IMR-90 (cell line): Measurements from ENCODE around the gene IGFBP1. TPM values are rescaled to one million over a fixed set of nuclear protein-coding genes. Genes with fewer than 3 reads are reported as not detected.

Source experiments
- ATAC-seq: fragments of 200-7000 bp; cut with Tn5 transposase; 2 replicates; pipeline ENCODE4 v1.9.1; 2020; ENCODE audit warnings: low read depth, mild to moderate bottlenecking, moderate library complexity
- BruUV-seq: library from RNA; stranded (reverse); fragments of 400-500 nt; replicated peaks from 2 replicates; lab custom pipeline; 2021; lab: Mats Ljungman, UMichigan
- CTCF ChIA-PET: fragments of 300-600 bp; formaldehyde crosslinking; extraction: SDS; loops from one replicate; lab custom pipeline; 2021; ENCODE audit warnings: antibody characterized with exemption; lab: Yijun Ruan, JAX
- POLR2A ChIA-PET: fragments of 300-600 bp; sonication (Branson Sonifier 250); formaldehyde crosslinking; loops from one replicate; lab custom pipeline; 2022; ENCODE audit warnings: antibody characterized with exemption; ENCODE audit not compliant: unreplicated experiment; lab: Charles Lee
- DNase-seq: peaks from one replicate; pipeline ENCODE4 v3.0.0; 2013
- H2AFZ ChIP-seq: replicated peaks from 2 replicates; pipeline ENCODE3; 2013; ENCODE audit warnings: low read length, mild to moderate bottlenecking; ENCODE audit not compliant: poor library complexity
- H2AK5ac ChIP-seq: 2 replicates; pipeline ENCODE4 v1.6.1; 2013; ENCODE audit warnings: low read depth, low read length, inconsistent platforms
- H2AK9ac ChIP-seq: replicated peaks from 2 replicates; pipeline ENCODE3; 2013; ENCODE audit warnings: mild to moderate bottlenecking, low read depth, low read length, moderate library complexity; ENCODE audit not compliant: poor library complexity
- H2BK120ac ChIP-seq: 2 replicates; pipeline ENCODE4 v1.6.1; 2013; ENCODE audit warnings: low read depth, low read length, inconsistent platforms
- H2BK15ac ChIP-seq: 3 replicates; pipeline ENCODE4 v1.6.1; 2013; ENCODE audit warnings: low read depth, low read length, inconsistent platforms
- H2BK20ac ChIP-seq: 2 replicates; pipeline ENCODE4 v1.6.1; 2013; ENCODE audit warnings: low read depth, mild to moderate bottlenecking, inconsistent platforms, low read length, moderate library complexity
- H2BK5ac ChIP-seq: 2 replicates; pipeline ENCODE4 v1.6.1; 2013; ENCODE audit warnings: mild to moderate bottlenecking, low read depth, low read length, inconsistent platforms; ENCODE audit not compliant: poor library complexity, severe bottlenecking
- H3K14ac ChIP-seq: replicated peaks from 2 replicates; pipeline ENCODE4 v1.6.1; 2013; ENCODE audit warnings: low read depth, low read length, inconsistent platforms
- H3K18ac ChIP-seq: 2 replicates; pipeline ENCODE4 v1.6.1; 2013; ENCODE audit warnings: low read depth, low read length, control low read depth
- H3K23ac ChIP-seq: 2 replicates; pipeline ENCODE4 v1.6.1; 2013; ENCODE audit warnings: low read depth, low read length, inconsistent platforms
- H3K27ac ChIP-seq: 2 replicates; pipeline ENCODE4 v1.5.1; 2013; ENCODE audit warnings: mild to moderate bottlenecking, control low read depth, low read length; ENCODE audit not compliant: insufficient read depth
- H3K27me3 ChIP-seq: 2 replicates; pipeline ENCODE4 v1.6.1; 2013; ENCODE audit warnings: low read length; ENCODE audit not compliant: control insufficient read depth, insufficient read depth
- H3K36me3 ChIP-seq: 2 replicates; pipeline ENCODE4 v1.6.1; 2013; ENCODE audit warnings: low read length, mixed read lengths; ENCODE audit not compliant: control insufficient read depth, insufficient read depth
- H3K4ac ChIP-seq: 2 replicates; pipeline ENCODE4 v1.6.1; 2013; ENCODE audit warnings: low read depth, low read length, inconsistent platforms
- H3K4me1 ChIP-seq: 2 replicates; pipeline ENCODE4 v1.6.1; 2013; ENCODE audit warnings: low read length, mixed read lengths; ENCODE audit not compliant: control insufficient read depth, insufficient read depth
- H3K4me2 ChIP-seq: 2 replicates; pipeline ENCODE4 v1.6.1; 2013; ENCODE audit warnings: low read depth, mild to moderate bottlenecking, control low read depth, low read length, moderate library complexity
- H3K4me3 ChIP-seq: 2 replicates; pipeline ENCODE4 v1.5.1; 2013; ENCODE audit warnings: low read depth, mild to moderate bottlenecking, control low read depth, low read length, moderate library complexity; ENCODE audit not compliant: insufficient read depth
- H3K56ac ChIP-seq: 2 replicates; pipeline ENCODE4 v1.6.1; 2013; ENCODE audit warnings: low read length, inconsistent platforms; ENCODE audit not compliant: insufficient read depth; ENCODE audit errors: extremely low read depth
- H3K79me1 ChIP-seq, 2 experiments: 2 replicates each; pipeline ENCODE4 v1.6.1; 2013; ENCODE audit warnings: low read length in 2 of 2, inconsistent platforms in 1 of 2, low read depth in 1 of 2
- H3K9ac ChIP-seq: 2 replicates; pipeline ENCODE4 v1.6.1; 2013; ENCODE audit warnings: low read depth, low read length, control low read depth
- H3K9me1 ChIP-seq: 2 replicates; pipeline ENCODE4 v1.6.1; 2013; ENCODE audit warnings: low read length, inconsistent platforms; ENCODE audit not compliant: insufficient read depth
- H3K9me3 ChIP-seq: 2 replicates; pipeline ENCODE4 v1.6.1; 2013; ENCODE audit warnings: low read length; ENCODE audit not compliant: control insufficient read depth, insufficient read depth
- H4K20me1 ChIP-seq: 2 replicates; pipeline ENCODE4 v1.6.1; 2013; ENCODE audit warnings: low read length, inconsistent platforms; ENCODE audit not compliant: insufficient read depth
- H4K5ac ChIP-seq: 2 replicates; pipeline ENCODE4 v1.6.1; 2013; ENCODE audit warnings: mild to moderate bottlenecking, low read depth, low read length, control low read depth
- H4K8ac ChIP-seq, 2 experiments: 2 replicates each; pipeline ENCODE4 v1.6.1; 2013; ENCODE audit warnings: low read depth in 2 of 2, low read length in 2 of 2, control low read depth in 1 of 2, inconsistent platforms in 1 of 2
- H4K91ac ChIP-seq: 2 replicates; pipeline ENCODE4 v1.6.1; 2013; ENCODE audit warnings: low read depth, low read length, inconsistent platforms; ENCODE audit not compliant: insufficient read depth
- BHLHE40 ChIP-seq: fragments of 150-350 bp; IDR thresholded peaks from 2 replicates; pipeline ENCODE4 v1.6.1; 2016; ENCODE audit warnings: mild to moderate bottlenecking, low read depth, low read length
- CEBPB ChIP-seq: IDR thresholded peaks from 2 replicates; pipeline ENCODE4 v1.6.1; 2012; ENCODE audit warnings: low read depth, low read length, improper control_type of control experiment
- CHD1 ChIP-seq: IDR thresholded peaks from 2 replicates; pipeline ENCODE4 v1.6.1; 2012; ENCODE audit warnings: low read depth, low read length, improper control_type of control experiment
- CTCF ChIP-seq: conservative IDR thresholded peaks from 2 replicates; pipeline ENCODE4 v1.5.1; 2012; ENCODE audit warnings: mild to moderate bottlenecking, low read depth, low read length, improper control_type of control experiment
- ELK1 ChIP-seq: fragments of 150-350 bp; IDR thresholded peaks from 2 replicates; pipeline ENCODE4 v1.6.1; 2016; ENCODE audit warnings: low read depth, mild to moderate bottlenecking, low read length, moderate library complexity, borderline replicate concordance
- FOS ChIP-seq: fragments of 150-350 bp; IDR thresholded peaks from 2 replicates; pipeline ENCODE4 v1.6.1; 2016; ENCODE audit warnings: low read depth, low read length
- MAFK ChIP-seq: IDR thresholded peaks from 2 replicates; pipeline ENCODE4 v1.6.1; 2012; ENCODE audit warnings: low read depth, low read length, improper control_type of control experiment
- MAZ ChIP-seq: IDR thresholded peaks from 2 replicates; pipeline ENCODE4 v1.6.1; 2012; ENCODE audit warnings: low read depth, mild to moderate bottlenecking, low read length, improper control_type of control experiment, moderate library complexity, borderline replicate concordance
- MXI1 ChIP-seq: IDR thresholded peaks from 2 replicates; pipeline ENCODE4 v1.6.1; 2012; ENCODE audit warnings: low read depth, mild to moderate bottlenecking, low read length, moderate library complexity, borderline replicate concordance
- NFE2L2 ChIP-seq: fragments of 150-350 bp; IDR thresholded peaks from 2 replicates; pipeline ENCODE4 v1.6.1; 2016; ENCODE audit warnings: low read depth, mild to moderate bottlenecking, low read length
- POLR2A ChIP-seq: IDR thresholded peaks from 2 replicates; pipeline ENCODE4 v1.6.1; 2012; ENCODE audit warnings: mild to moderate bottlenecking, low read depth, low read length
- RAD21 ChIP-seq: IDR thresholded peaks from 2 replicates; pipeline ENCODE4 v1.6.1; 2012; ENCODE audit warnings: low read length, improper control_type of control experiment
- RCOR1 ChIP-seq: IDR thresholded peaks from 2 replicates; pipeline ENCODE4 v1.6.1; 2012; ENCODE audit warnings: mild to moderate bottlenecking, low read length, improper control_type of control experiment; ENCODE audit not compliant: insufficient replicate concordance
- RFX5 ChIP-seq: IDR thresholded peaks from 2 replicates; pipeline ENCODE4 v1.8.0; 2012; ENCODE audit warnings: low read depth, mild to moderate bottlenecking, low read length, moderate library complexity
- SMC3 ChIP-seq: fragments of 150-350 bp; IDR thresholded peaks from 2 replicates; pipeline ENCODE4 v1.6.1; 2016; ENCODE audit warnings: low read depth, mild to moderate bottlenecking, antibody characterized with exemption, low read length, moderate library complexity
- WGBS, 2 experiments: methylation state at CpG; one replicate each; pipeline versions ENCODE4 v1.1.5 to v1.1.7; 2013; ENCODE audit warnings: missing lambda C conversion rate in 2 of 2; ENCODE audit not compliant: insufficient read length in 1 of 2; ENCODE audit errors: extremely low coverage in 2 of 2; 5-methylcytosine and 5-hydroxymethylcytosine counted together
- dilution Hi-C: fragments of 300-500 bp; cut with HindIII; formaldehyde crosslinking; loops from one replicate; pipeline ENCODE4 v1.14.3; 2018; ENCODE audit warnings: low sequenced_read_pairs; ENCODE audit not compliant: unreplicated experiment
- in situ Hi-C: fragments of 300-500 bp; cut with MboI; formaldehyde crosslinking; loops from 3 replicates; pipeline ENCODE4 v1.14.3; 2019; ENCODE audit warnings: low sequenced_read_pairs, inconsistent platforms, mixed read lengths
- intact Hi-C: fragments of 100-400 bp; cut with micrococcal nuclease; formaldehyde crosslinking; loops from 2 replicates; pipeline ENCODE4 v1.10.0; 2022
- polyA plus RNA-seq, 3 experiments: library from polyadenylated mRNA; depleted of rRNA; stranded (reverse); fragments of >200 nt; gene quantifications; 2 replicates each; pipeline ENCODE4 v1.2.3, GENCODE V29; 2012; ENCODE audit warnings: low replicate concordance in 1 of 3
- total RNA-seq: library from RNA; depleted of rRNA; stranded (reverse); fragments of >200 nt; gene quantifications from 2 replicates; pipeline ENCODE4 v1.2.3, GENCODE V29; 2012
- TF ChIP-seq, protein P1 (sequence below): fragments of 150-350 bp; IDR thresholded peaks from 2 replicates; pipeline ENCODE4 v1.6.1; 2017; ENCODE audit warnings: mild to moderate bottlenecking, antibody characterized with exemption, low read length, low read depth

IGFBP1 gene
- total and polyA plus RNA-seq, 2 of the 4 experiments (the other 2 are of a cell fraction): not detected

GRCh38 chr7:45937862-45938261 is 49.6 kb downstream of the IGFBP1 start:
- no peaks in the 10 kb centered on the region; the same call in 1 of the 2 replicates for H3K9me3 ChIP-seq
- H2AK9ac ChIP-seq: peak overlapping the region; percentile 90
- H3K56ac ChIP-seq: no peak overlapping the region
- no peak overlapping the region for H3K27ac ChIP-seq
- H3K23ac ChIP-seq: no peak overlapping the region
- peak overlapping the region; percentile 18; the same call in 1 of the 2 replicates for H3K4ac ChIP-seq
- no peak for TF ChIP-seq FOS
- TF ChIP-seq ELK1: no peak
- TF ChIP-seq, protein P1, sequence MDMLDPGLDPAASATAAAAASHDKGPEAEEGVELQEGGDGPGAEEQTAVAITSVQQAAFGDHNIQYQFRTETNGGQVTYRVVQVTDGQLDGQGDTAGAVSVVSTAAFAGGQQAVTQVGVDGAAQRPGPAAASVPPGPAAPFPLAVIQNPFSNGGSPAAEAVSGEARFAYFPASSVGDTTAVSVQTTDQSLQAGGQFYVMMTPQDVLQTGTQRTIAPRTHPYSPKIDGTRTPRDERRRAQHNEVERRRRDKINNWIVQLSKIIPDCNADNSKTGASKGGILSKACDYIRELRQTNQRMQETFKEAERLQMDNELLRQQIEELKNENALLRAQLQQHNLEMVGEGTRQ: no peak
- TF ChIP-seq SMC3: no peak
- no peak for TF ChIP-seq RAD21
- TF ChIP-seq RFX5: no peak
- no peak for TF ChIP-seq MAFK
- no peak for TF ChIP-seq CEBPB
- no peak for TF ChIP-seq CHD1
- no peak for TF ChIP-seq MAZ
- no peak for TF ChIP-seq CTCF
- no peak for TF ChIP-seq POLR2A
- TF ChIP-seq MXI1: no peak
- TF ChIP-seq RCOR1: no peak
- no peak for TF ChIP-seq BHLHE40
- no peak for TF ChIP-seq NFE2L2
- intact Hi-C loops (no loop called here), in situ Hi-C loops (no loop called here), dilution Hi-C loops (no loop called here)
- H3K18ac ChIP-seq: no peak overlapping the region; the same call in 1 of the 2 replicates
- H3K4me2 ChIP-seq: no peak overlapping the region
- H2BK5ac ChIP-seq: peak overlapping the region; percentile 86
- H3K36me3 ChIP-seq: no peaks in the 10 kb centered on the region
- 100% methylated on average over 1 of the region's 2 CpGs; no CpG with 5 or more reads in 1 of the 2 experiments for WGBS, 2 experiments
- peak overlapping the region; percentile 70; the same call in 1 of the 2 replicates for H2AK5ac ChIP-seq
- no peak overlapping the region; the same call in 1 of the 2 replicates for H2BK20ac ChIP-seq
- no peaks in the 10 kb centered on the region for H3K79me1 ChIP-seq
- peak overlapping the region; percentile 70 for H3K14ac ChIP-seq
- peak overlapping the region; percentile 58 for H2AFZ ChIP-seq
- H3K27me3 ChIP-seq: 0 out of 2 replicates have a peak, but pooled peaks cover 2% of the 10 kb centered on the region
- CTCF ChIA-PET: no interaction called here
- DNase-seq: no peak
- H2BK120ac ChIP-seq: 0 out of 2 replicates have a peak overlapping the region, but pooled peaks have one; percentile 22
- H4K5ac ChIP-seq: no peak overlapping the region
- H3K4me3 ChIP-seq: no peak overlapping the region
- 0 out of 3 replicates have a peak overlapping the region, but pooled peaks have one; percentile 42 for H2BK15ac ChIP-seq
- no peaks in the 10 kb centered on the region for H3K4me1 ChIP-seq
- no peak for ATAC-seq
- H4K91ac ChIP-seq: 0 out of 2 replicates have a peak overlapping the region, but pooled peaks have one; percentile 27
- no peaks in the 10 kb centered on the region for H4K20me1 ChIP-seq
- H3K9ac ChIP-seq: no peak overlapping the region
- BruUV-seq: no TSS peak
- peaks cover 12% of the 10 kb centered on the region for H3K9me1 ChIP-seq
- peak overlapping the region in 1 of 2 experiments; percentile 43; a peak in 2 of 4 replicates for H4K8ac ChIP-seq
- POLR2A ChIA-PET: no interaction called here
